ENCODE measurements around the gene CPD. TPM values are rescaled to one million over a fixed set of nuclear protein-coding genes. Genes with fewer than 3 reads are reported as not detected.
A peak's percentile ranks its signal among the peaks of the same experiment; 100 is the strongest.

Gene CPD
- total and polyA plus RNA-seq, 2 of the 13 experiments (the other 11 are each of a cell fraction or from before 2014, with no cell fraction given): 46.1 to 72.3 TPM

DNA sequence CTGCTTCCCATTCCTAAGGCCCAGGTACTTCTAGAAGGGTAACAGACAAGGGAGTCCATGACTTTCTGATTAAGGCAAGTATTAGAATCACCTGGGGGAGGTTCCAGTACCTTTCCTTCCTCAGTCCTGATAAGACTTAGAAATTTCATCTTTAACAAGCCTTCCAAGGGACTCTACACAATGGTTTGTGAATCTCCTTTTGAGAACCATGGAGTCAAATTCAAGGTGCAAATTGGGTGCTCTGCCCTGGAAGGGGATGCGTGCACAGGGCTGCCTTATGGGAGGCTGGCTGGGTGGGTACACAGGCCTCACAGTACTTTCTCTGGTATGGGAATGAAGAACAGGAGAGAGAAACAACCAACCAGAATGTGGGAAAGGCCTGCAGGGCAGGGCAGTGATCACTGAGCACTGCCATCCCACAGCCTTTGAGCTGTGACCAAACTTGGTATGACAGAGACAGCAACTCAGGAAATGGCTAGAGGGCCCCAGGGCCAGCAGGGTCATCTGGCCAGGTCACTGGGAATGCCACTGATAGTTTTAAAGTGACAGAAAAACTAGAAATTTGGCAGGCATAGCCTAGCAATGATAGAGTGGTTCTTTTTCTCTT is 41.2 kb upstream of the CPD start (continued):
- TF ChIP-seq PITX1 (CRISPR knock-in tag; IDR thresholded peaks at IDR 0.05) (peak; percentile 54; the same call in 1 of the 2 replicates), HNRNPH1 (optimal IDR thresholded peaks at IDR 0.05; ENCODE audit: low read depth, low read length) (no peak), AGO1 (IDR thresholded peaks at IDR 0.05; ENCODE audit: low read depth, low read length, poor library complexity, severe bottlenecking) (no peak), TBP (CRISPR knock-in tag; IDR thresholded peaks at IDR 0.05) (no peak), POLR2AphosphoS5 (IDR thresholded peaks at IDR 0.05; ENCODE audit: low read depth, low read length) (peak; percentile 81), ZNF543 (CRISPR knock-in tag; IDR thresholded peaks at IDR 0.05) (no peak), HNRNPLL (IDR thresholded peaks at IDR 0.05; ENCODE audit: low read depth, low read length, poor library complexity, severe bottlenecking) (no peak), IKZF4 (CRISPR knock-in tag; IDR thresholded peaks at IDR 0.05; ENCODE audit: borderline replicate concordance, low read depth, not compliant biosample characterization) (no peak), ONECUT2 (CRISPR knock-in tag; IDR thresholded peaks at IDR 0.05) (no peak), CC2D1A (CRISPR knock-in tag; IDR thresholded peaks at IDR 0.05) (no peak), ZNF761 (CRISPR knock-in tag; conservative IDR thresholded peaks at IDR 0.05) (peak; percentile 58; the same call in 1 of the 2 replicates), SATB2 (CRISPR knock-in tag; IDR thresholded peaks at IDR 0.05) (no peak), HMGA1 (CRISPR knock-in tag; conservative IDR thresholded peaks at IDR 0.05) (no peak), ZSCAN12 (CRISPR knock-in tag; IDR thresholded peaks at IDR 0.05) (no peak), ZNF382 (CRISPR knock-in tag; IDR thresholded peaks at IDR 0.05; ENCODE audit: borderline replicate concordance) (no peak)
- TF ChIP-seq, protein P1, sequence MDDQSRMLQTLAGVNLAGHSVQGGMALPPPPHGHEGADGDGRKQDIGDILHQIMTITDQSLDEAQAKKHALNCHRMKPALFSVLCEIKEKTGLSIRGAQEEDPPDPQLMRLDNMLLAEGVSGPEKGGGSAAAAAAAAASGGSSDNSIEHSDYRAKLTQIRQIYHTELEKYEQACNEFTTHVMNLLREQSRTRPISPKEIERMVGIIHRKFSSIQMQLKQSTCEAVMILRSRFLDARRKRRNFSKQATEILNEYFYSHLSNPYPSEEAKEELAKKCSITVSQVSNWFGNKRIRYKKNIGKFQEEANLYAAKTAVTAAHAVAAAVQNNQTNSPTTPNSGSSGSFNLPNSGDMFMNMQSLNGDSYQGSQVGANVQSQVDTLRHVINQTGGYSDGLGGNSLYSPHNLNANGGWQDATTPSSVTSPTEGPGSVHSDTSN (CRISPR knock-in tag; IDR thresholded peaks at IDR 0.05; ENCODE audit: borderline replicate concordance): no peak
- TF ChIP-seq, protein P2, sequence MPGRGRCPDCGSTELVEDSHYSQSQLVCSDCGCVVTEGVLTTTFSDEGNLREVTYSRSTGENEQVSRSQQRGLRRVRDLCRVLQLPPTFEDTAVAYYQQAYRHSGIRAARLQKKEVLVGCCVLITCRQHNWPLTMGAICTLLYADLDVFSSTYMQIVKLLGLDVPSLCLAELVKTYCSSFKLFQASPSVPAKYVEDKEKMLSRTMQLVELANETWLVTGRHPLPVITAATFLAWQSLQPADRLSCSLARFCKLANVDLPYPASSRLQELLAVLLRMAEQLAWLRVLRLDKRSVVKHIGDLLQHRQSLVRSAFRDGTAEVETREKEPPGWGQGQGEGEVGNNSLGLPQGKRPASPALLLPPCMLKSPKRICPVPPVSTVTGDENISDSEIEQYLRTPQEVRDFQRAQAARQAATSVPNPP (CRISPR knock-in tag; IDR thresholded peaks at IDR 0.05): no peak
- TF ChIP-seq, protein P3, sequence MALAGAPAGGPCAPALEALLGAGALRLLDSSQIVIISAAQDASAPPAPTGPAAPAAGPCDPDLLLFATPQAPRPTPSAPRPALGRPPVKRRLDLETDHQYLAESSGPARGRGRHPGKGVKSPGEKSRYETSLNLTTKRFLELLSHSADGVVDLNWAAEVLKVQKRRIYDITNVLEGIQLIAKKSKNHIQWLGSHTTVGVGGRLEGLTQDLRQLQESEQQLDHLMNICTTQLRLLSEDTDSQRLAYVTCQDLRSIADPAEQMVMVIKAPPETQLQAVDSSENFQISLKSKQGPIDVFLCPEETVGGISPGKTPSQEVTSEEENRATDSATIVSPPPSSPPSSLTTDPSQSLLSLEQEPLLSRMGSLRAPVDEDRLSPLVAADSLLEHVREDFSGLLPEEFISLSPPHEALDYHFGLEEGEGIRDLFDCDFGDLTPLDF (CRISPR knock-in tag; IDR thresholded peaks at IDR 0.05): no peak
- TF ChIP-seq, protein P4, sequence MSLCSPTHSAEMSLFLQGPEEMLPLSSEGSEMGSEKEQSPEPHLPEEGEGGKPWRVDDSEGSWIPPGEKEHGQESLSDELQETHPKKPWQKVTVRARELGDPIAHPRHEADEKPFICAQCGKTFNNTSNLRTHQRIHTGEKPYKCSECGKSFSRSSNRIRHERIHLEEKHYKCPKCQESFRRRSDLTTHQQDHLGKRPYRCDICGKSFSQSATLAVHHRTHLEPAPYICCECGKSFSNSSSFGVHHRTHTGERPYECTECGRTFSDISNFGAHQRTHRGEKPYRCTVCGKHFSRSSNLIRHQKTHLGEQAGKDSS (CRISPR knock-in tag; IDR thresholded peaks at IDR 0.05; ENCODE audit: borderline replicate concordance, low read depth): peak; percentile 97
- TF ChIP-seq, protein P5, sequence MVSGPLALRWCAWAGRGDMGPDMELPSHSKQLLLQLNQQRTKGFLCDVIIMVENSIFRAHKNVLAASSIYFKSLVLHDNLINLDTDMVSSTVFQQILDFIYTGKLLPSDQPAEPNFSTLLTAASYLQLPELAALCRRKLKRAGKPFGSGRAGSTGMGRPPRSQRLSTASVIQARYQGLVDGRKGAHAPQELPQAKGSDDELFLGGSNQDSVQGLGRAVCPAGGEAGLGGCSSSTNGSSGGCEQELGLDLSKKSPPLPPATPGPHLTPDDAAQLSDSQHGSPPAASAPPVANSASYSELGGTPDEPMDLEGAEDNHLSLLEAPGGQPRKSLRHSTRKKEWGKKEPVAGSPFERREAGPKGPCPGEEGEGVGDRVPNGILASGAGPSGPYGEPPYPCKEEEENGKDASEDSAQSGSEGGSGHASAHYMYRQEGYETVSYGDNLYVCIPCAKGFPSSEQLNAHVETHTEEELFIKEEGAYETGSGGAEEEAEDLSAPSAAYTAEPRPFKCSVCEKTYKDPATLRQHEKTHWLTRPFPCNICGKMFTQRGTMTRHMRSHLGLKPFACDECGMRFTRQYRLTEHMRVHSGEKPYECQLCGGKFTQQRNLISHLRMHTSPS (CRISPR knock-in tag; IDR thresholded peaks at IDR 0.05; ENCODE audit: low read depth): peak; percentile 64; the same call in 1 of the 2 replicates
- TF ChIP-seq, protein P6, sequence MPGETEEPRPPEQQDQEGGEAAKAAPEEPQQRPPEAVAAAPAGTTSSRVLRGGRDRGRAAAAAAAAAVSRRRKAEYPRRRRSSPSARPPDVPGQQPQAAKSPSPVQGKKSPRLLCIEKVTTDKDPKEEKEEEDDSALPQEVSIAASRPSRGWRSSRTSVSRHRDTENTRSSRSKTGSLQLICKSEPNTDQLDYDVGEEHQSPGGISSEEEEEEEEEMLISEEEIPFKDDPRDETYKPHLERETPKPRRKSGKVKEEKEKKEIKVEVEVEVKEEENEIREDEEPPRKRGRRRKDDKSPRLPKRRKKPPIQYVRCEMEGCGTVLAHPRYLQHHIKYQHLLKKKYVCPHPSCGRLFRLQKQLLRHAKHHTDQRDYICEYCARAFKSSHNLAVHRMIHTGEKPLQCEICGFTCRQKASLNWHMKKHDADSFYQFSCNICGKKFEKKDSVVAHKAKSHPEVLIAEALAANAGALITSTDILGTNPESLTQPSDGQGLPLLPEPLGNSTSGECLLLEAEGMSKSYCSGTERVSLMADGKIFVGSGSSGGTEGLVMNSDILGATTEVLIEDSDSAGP (CRISPR knock-in tag; IDR thresholded peaks at IDR 0.05; ENCODE audit: borderline replicate concordance): peak; percentile 98
